HG03108 (cell line): ENCODE results near the gene NRARP.

Experiments
- ATAC-seq: cut with Tn5 transposase; IDR thresholded peaks from one replicate; pipeline ENCODE4 v1.9.1; 2021; ENCODE audit warnings: moderate library complexity; ENCODE audit not compliant: unreplicated experiment

The NRARP gene

DNA sequence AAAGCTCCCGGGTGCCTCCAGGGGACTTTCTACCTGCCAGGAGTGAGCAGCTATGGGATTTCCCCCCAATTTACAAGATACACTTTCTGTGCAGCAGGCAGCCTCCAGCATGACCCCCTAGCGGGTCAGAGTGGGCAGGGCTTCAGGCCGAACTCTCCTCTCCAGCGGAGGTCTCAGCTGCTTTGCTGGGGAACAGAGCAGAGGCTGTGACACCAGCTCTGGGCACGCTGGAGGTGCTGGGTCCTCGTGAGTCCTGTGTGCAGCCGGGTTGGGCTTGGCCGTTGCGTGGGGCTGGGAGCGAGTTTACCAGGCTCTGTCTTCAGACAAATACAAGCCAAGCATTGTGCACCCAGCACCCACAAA, 2.9 kb downstream of the NRARP start:
- no peak for ATAC-seq

GRCh38 chr9:137298401-137299202, 3.5 kb downstream of the NRARP start:
- ATAC-seq = no peak

- no peak for ATAC-seq
Observed at GRCh38 chr9:137297966-137298365, 4.1 kb downstream of the NRARP start.

- no peak for ATAC-seq
Observed at GRCh38 chr9:137296670-137297664, 5.1 kb downstream of the NRARP start.

GRCh38 chr9:137295849-137296669, 6.0 kb downstream of the NRARP start:
- ATAC-seq = no peak

- no peak for ATAC-seq
Observed at GRCh38 chr9:137295238-137295811, 6.7 kb downstream of the NRARP start.

- ATAC-seq = no peak
Observed at GRCh38 chr9:137294681-137295237, 7.3 kb downstream of the NRARP start.

DNA sequence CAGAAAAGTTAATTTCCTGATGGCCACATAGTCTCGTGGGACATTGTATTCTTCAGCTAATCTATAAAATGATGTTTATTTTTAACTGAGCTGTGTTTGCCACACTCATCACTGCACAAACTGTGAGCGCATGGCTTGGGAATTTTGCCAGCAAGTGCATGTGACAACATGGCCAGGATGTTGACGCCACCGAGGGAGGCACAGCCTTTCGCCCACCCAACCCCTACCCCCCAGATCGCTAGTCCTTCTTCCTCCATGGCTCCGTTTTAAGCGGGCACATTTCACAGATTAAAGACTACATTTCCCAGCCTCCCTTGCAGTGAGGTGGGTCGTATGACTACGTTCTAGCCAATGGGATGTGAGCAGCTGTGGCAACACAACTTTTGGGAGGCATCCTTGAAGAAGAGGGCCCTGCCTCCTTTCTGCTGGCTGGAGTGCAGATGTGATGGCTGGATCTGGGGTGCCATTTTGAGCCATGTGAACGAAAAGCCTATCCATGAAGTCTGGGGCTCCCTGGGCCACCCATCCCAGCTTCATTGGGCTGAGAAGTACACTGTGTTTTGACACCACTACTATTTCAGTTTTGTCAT, 7.9 kb downstream of the NRARP start:
- ATAC-seq = no peak

GRCh38 chr9:137293482-137294090, 8.5 kb downstream of the NRARP start:
- no peak for ATAC-seq

- no peak for ATAC-seq
Observed at GRCh38 chr9:137293094-137293481, 9.0 kb downstream of the NRARP start.

GRCh38 chr9:137286975-137287383, 15.1 kb downstream of the NRARP start:
- ATAC-seq = no peak

DNA sequence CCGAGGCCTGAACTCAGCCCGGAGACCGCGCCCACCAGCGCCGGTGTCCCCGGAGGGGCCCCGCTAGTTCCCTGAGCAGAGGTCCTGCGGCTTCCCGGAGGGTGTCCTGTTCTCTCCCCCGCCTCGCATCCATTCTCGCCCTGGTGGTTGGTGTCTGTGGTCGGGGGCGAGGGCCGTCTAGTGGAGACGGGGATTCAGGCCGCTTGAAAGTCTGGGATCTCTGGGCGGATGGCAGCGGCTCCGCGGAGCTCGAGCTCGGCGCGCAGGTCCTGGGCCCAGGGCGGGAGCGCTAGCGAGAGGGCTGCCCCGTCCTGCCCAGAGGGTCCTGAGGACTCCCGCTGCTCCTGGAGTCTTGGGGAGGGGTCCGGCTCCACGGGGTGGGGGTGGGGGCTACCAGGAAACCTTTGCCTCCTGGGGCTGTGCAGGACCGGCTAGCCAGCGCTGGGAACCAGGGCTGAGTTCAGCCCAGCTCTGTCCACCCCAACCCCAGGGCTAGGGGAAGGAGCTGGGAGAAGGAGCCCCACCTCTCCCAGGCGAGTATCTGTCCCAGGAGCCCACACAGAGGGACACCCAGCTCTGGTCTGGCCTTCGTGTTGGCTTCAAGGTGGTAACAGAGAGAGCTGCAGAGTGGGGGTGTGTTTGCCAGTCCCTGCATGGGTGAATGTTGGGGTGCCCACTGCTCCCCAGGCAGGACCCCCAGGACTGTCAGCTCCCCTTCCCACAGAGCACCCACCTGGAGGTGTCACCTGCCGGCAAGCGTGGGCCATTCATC, 20.5 kb downstream of the NRARP start:
- no peak for ATAC-seq

DNA sequence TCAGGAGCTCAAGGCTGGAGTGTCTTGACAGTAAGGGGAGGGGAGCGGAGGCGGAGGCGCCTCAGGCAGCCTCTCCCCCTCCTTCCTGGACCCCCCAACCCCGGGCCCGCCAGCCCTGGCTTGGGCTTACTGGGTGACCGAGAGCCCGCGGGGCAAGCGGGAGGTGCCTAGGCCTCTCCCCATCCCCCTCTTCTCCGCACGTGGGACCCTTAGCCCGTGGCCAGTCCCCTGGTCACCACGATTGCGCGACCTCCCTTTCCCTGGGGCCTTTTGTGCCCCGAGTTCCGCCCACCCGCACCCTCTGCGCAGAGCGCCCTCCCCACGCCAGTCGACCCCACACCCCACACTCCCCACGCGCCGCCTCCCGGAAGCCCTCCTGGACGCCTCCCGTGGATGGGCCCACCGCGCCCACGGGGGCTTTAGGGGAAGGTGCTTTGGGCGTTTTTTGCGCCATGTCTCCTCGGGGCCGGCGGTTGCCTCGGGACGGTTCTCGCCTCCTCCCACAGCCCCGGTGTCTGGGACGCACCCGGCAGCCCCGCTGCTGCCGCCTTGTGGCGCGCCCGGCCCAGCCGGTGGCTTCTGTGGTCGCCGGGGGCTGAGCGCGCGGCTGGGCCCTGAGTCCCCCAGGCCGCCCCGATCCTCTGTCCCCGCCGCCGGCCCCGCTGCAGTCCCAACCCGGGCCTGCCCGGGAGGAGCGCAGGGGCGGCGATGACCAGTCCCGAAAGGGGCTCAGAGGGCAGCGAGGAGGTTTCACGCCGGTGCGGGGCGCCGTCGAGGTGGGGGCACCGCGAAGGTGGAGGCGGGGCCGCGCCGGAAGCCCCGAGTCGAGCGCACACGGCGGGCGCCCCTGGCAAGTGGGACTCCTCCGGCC, 21.4 kb downstream of the NRARP start:
- ATAC-seq = no peak

DNA sequence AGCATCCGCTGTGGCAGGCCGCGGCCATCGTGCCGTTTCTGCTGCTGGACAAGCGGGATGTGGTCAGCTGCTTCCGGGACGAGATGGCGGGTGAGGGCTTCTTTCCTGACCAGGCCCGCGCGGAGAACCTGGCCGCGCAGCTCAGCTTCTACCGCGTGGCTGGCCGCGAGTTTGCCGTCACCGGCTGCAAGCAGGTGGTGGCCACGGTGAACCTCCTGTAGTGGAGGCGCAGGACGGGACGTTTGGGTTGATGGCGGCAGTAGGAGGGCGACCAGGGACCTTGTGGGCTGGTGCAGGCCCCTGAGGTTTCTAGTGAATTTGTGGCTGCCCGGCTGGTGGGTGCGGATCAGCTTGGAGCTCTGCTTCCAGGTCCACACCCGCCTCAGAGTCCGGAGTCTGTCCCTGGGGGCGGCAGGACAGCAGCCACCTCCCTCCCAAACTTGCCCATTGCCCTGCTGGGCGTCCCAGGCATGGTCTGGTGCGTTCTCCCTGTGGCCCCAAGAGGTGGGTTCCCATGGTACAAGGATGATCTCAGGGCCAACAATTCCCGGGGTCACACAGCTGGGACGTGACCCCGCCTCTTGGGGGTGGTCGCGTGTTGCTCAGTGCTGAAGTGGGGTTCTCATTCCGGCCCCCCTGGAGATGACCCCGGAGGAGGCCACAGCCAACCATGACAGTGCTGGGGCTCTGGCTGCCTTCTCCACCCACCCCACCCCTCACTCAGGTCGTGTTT, 22.2 kb downstream of the NRARP start:
- no peak for ATAC-seq

- ATAC-seq = no peak
Observed at GRCh38 chr9:137278721-137279711, 23.1 kb downstream of the NRARP start.
